NCI-H2081 (cell line): Measurements from ENCODE around the gene WDFY3.

ENCODE experiments used
- DNase-seq, 2 experiments: peaks; one replicate each; lab custom pipeline; 2025; lab: John Stamatoyannopoulos, UW

Gene WDFY3

DNA sequence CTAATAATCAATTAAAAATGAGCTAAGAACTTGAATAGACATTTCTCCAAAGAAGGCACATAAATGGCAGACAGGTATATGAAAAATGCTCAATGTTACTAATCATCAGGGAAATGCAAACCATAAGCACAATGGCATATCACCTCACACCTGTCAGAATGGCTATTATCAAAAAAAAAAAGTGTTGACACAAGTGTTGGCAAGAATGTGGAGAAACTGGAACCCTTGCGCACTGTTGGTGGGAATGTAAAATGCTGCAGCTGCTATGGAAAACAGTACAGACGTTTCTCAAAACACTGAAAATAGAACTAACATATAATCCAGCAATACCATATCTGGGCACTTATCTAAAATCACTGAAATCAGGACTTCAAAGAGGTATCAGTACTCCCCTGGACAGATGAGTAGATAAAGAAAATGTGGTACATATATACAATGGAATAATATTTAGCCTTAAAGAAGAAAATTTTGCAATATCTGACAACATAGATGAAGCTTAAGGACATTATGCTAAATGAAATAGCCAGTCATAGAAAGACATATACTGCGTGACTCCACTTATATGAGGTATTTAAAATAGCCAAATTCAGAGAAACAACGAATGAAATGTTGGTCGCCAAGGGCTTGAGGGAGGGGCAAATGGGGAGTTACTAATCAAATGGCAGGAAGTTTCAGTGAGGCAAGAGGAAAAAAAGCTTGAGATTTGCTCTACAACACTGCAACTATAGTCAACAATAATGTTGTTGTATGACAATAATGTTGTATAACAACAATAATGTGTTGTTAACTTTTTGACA lies 175.5 kb downstream of the WDFY3 start:
- peak in 1 of 2 experiments; percentile 48 for DNase-seq

DNA sequence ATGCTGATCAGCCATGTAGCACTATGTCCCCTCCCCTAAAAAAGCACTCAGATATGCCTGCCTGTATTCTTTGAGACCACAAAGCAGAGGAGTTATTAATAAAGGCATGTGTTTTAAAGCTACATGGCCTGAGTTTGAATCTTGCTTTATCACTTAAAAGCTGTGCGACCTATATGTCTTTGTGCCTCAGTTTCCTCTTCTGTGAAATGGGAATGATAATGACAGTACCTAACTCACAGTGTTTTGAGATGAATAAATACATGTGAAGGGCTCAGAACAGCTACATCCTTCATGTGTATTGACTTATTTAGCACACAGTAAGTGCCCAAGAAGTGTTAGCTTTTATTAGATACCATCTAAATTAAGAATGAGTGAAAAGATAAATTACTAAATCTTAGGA lies 180.0 kb downstream of the WDFY3 start:
- no peak for DNase-seq

DNA sequence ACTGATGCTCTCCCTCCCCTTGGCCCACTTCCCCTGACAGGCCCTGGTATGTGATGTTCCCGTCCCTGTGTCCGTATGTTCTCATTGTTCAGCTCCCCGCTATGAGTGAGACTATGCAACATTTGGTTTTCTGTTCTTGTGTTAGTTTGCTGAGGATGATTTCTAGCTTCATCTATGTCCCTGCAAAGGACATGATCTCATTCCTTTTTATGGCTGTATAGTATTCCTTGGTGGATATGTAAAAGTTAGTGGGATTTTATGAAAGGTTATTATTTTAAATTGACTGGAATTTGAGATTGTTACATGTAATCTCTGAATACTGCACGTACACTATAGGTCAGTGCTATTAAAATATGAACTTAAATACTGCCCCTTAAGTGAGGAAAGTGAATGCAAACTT lies 184.0 kb downstream of the WDFY3 start:
- no peak for DNase-seq

DNA sequence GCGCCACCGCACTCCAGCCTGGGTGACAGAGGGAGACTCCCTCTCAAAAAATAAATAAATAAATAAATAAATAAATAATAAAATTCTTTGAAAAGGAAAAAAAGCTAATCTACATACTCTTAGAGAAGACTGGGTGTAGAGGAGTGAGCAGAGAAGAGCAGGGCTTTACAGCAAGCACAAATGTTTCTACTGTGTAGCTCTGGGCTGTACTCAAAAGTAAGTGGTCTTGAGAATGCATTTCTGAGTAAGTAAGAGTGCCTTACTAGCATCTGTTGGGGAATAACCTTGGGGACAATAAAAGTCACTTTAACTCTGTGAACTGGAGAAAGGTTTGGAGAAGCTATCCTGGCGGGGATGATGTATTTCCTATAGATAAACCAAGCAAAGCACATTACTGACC lies 185.8 kb downstream of the WDFY3 start:
- no peak for DNase-seq

DNA sequence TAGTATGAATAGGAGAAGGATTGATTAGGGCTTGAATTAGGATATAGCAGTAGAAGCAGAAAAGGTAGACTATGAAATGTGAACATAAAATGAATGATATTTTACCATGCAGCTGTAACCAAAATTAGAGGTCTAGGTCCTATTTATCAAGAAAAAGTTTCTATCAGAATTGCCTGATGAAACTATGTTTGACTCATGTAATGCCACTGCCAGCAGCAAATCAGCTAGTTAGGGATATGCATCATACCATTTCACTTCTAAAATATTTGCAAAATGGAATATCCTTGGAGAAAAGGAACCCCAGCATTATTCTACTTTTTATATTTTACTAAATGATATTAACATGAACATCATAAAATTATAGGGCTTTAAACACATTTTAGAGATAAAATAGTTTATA lies 188.4 kb downstream of the WDFY3 start:
- DNase-seq: no peak

DNA sequence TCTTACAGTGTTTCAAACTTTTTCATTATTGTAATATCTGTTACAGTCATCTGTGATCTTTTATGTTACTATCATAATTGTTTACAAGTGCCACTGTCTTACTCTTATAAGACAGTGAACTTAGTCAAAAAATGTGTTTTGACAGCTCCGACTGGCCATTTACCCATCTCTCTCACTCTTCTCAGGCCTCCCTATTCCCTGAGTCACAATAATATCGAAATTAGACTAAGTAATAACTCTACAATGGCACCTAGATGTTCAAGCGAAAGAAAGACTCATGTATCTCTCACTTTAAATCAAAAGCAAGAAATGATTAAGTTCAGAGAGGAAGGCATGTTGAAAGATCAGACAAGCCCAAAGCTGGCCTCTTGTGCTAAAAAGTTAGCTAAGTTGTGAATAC lies 199.3 kb downstream of the WDFY3 start:
- DNase-seq: no peak

DNA sequence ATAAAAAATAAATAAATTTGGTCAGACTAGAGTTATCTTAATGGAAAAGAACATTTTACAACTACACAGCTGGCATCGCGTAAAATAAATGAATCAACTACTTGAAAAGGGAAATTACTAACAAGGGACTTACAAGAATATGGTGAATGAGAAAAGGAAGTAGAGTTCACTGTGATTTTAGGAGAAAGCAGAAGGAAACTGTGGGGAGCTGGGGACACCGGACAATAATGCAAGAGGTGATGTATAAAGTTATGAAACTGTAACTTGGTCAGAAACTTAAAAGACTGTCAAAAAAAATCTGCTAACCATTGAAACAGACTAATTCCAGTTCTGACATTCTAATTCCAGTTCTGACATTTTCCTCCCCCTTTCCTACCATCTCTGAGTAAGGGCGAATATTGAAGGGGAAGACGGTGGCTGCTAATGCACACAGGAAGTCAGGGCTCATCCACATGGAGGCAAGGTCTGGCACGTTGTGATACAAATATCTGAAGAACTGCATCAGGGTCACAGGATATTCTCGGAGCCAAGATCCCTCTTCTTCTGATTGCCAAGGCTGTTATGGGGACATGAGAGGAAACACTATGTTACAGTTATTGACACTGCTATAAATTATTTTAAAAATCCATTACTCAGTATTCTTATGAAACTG lies 213.0 kb downstream of the WDFY3 start:
- DNase-seq: no peak

DNA sequence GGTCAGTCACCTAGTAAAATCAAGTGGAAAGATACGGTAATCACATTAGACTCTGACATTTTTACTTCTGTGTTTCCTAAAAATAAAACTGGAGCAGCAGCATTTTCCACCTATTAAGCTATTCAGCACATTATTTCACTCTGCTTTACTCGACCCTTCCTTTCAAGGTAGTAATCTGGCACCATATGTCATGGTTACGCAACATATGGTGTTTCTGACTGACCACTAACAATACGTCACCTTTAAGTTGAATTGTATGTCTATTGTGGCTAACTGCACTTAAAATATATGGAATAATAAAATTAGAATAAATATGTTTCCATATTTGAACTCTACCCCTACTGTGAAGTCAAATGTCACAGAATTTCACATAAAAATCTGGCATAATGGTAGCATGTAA lies 214.8 kb downstream of the WDFY3 start:
- DNase-seq: no peak

DNA sequence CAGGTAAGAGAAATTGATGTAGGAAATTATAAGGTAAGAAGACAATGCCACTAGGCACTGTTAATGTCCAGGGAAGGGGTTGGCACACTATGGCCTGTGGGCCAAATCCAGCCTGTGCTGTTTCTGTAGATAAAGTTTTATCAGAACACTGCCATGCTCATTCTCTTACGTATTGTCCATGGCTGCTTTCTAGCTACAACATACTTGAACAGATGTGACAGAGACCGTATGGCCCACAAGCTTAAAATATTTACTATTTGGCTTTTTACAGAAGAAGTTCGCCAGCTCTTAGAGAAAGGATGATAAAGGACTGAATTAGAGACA lies 215.6 kb downstream of the WDFY3 start:
- DNase-seq: no peak

DNA sequence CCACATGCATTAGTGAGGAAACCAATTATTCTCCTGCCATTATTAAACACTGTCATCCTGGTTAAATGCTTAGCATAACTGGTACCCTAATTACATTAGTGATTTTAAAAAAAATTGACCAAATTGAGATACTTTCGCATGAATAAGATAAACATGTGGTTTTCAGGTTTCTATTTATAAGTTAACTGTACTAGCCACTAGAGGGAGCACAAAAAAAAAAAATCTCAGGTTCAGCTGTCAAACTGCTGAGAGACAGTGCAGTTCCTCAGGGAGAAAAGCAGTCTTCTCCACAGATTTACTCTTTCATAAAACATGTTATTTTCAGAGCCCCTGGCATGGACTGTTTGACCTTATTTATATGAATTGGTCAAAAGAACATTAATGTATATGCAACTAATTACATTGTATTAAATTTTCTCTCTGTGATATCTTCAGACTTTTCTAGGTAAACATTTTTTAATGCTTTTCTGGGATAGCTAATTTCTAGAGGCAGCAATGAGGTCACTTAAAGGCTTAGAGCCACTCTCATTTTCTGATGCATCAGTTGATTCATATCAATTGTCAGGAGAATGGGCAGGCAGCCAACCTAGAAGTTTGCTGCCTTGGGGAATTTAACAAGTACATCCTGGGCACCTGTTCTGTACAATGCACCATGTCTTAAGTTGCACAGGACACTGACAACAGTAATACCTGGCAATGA lies 216.1 kb downstream of the WDFY3 start:
- peak; percentile 0 to 36 for DNase-seq

DNA sequence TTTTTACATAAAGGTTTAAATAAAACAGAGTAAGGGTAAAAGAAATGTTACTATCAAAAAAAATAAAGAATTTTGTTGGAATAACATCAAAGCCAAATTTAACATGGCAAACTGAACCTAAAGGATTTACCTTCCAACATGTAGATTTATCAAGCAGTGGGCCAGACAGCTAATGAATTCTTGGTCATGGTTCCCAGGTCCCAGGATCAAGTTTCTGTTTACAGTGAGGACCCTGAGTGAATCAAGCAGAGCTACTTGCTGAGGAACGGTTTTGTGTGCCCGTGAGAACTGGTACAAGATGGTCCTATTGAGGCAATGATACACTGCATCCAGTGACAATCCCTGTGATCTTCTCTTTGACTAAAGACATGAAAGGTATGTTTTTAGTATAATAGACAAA lies 226.4 kb downstream of the WDFY3 start:
- DNase-seq: no peak

DNA sequence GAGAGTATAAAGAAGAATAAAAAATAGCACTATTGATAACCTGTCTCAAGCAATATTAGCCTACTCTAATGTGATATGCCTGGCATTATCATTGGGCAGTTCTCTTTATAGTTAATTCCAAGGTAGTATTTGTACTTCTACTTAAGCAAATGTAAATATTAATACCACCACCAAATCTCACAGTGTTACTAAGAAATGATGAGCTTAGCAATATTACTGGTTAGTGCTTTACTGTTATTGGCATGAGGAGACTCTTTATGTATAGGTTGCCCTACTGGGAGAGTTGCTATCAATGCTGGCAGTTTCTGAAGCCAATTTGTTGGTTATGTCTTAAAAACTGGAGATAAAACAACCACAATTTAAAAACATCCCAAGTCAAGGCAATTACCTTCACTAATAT lies 227.9 kb downstream of the WDFY3 start:
- no peak for DNase-seq

DNA sequence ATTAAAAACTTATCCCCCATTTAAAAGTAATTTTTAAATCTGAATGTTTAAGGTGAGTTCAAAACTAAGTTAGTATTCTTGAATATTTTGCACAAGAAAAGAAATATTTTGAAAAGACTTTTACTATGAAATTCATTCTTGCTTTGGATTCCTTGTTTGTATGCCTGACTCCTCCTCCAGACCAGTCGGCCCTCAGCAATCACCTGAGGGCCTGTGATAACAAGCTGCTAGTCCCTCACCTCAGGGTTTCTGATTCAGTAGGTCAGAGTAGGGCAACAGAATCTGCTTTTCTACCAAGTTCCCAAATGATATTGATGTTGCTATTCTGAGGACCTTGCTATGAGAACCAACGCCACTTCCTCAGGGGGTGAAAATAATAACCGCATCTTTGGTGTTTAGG lies 228.8 kb downstream of the WDFY3 start:
- no peak for DNase-seq

DNA sequence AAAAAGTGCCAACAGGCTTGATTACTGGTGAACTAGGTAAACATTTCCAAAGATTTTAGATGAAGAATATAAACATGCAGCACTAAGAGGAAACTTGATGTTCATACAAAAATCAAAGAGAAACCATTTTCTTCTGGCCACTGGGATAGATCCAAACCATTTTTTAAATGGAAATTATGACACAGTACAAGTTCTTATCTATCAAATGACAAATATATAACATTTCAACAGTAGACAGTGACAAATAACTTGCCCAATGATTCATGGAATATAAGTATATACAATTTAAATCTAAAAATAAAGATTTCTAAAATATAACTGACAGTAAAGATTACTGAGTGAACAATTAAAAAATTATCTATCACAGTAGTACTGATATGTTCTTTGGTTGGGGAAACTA lies 232.5 kb downstream of the WDFY3 start:
- no peak for DNase-seq

DNA sequence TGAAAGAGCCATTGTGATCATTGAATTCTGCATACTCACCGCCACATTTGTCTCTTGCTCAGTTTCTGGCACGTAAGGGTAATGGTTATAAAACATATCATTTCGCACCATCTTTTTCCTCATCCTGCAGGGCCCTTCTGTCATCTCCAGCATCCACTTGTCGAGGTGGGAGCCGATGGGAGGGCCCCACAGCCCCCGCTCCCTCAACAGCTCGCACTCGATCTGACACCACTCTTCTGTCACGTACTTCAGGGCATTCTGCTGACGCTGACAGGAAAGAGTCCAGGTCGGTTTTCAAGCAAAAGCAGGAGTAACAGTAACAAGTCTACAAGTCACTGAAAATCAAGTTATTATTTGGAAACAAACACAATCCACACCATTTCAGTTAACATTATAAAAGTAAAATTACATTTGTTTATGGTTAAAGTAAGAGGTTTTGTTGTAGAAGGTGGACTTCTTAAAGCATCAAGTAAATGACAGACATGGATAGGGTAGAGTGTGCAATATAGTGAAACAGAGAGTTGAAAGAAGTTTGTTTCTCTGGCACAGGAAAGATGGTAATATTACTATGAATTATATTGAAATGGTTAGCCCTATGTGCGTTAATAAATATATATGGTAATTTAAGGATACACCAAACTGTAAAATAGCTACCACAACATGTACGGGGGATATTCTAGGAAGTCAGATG lies 233.0 kb downstream of the WDFY3 start:
- no peak for DNase-seq

DNA sequence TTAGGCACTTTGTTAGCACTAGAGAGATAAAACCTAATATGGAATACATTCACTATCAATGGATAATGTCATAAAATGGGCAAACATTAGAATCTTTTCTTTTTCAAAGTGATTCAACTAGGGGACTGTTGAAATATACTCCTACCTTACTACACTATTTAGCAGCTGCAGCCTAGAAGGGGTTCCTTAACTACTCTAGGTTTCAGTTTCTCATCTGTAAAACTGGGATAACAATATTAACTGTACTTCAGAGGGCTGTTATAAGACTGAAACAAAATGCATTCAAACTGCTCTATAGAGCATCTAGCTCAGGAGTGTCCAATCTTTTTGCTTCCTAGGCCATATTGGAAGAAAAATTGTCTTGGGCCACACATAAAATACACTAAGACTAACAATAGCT lies 236.1 kb downstream of the WDFY3 start:
- no peak for DNase-seq

DNA sequence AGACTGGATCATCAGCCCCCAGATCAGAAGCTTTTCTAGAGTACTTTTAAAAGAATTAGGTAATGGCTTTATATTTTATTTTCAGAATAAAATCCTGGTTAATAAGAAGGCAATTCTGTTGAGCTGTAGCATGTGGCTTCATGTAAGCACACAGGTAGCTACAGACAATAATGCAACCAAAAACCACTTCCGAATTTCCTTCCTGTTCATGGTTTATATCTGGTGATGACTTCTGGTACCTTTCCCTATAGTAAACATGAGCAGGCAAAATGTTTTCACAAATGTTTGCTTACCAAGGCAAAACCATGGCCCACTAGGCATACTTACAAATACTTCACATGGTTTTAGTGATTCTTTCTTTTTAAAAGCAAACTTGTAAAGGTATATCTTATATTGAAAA lies 239.0 kb downstream of the WDFY3 start:
- DNase-seq: no peak

DNA sequence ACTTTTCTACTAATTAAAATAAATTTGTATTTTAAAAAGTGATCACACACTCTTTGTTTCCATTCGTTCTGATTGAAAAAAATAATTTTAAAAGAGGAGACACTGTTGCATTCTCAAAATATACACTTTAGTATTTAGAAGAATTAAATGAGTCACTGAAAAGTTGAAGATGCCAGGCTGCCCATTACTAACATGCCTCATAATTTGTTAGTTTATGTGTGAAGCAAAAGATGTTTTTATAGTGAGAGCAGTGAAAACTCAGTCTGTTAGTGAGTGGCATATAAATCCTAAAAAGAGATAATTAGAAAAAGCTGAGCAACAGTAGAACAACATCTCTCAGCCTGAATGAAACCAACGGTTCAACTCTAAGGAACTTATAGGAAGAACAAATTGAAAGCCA lies 240.1 kb downstream of the WDFY3 start:
- DNase-seq: no peak

DNA sequence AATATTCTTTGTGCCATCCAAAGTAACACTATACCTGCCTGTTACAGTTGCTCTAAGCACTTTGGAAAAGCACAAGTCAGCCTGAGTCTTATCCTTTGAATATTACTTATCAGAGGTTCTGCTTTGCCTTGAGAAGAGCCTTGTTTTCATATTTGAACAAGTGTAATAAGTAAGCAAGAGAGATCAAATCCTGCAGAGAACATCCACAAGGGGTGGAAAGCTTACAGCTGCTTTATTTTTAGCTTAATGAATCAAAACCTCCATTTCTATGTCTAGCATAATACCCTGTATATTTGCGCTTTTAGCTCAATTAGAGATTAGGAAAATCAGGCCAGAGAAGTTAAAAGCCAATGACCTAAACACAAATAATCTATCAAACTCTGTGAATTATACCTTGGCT lies 243.8 kb downstream of the WDFY3 start:
- DNase-seq: peak in 1 of 2 experiments; percentile 65

DNA sequence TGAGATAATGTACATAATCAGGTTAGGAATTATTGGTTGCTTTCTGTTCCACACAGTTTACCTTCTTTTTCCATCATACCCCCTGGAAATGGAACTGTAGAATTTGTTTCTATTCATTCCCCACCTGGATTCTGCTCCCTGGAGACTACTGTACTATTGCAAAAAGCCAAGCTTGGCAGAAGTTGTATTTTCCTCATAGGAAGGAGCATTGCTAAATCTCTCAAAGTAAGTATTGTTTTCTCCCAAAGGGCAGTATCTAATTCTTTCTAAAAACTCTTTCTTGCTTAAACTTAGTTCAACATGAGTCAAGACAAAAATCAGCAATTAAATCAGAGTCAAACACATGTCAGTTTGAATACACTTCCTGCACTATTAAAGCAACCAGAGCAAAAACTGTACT lies 247.4 kb downstream of the WDFY3 start:
- DNase-seq: no peak

DNA sequence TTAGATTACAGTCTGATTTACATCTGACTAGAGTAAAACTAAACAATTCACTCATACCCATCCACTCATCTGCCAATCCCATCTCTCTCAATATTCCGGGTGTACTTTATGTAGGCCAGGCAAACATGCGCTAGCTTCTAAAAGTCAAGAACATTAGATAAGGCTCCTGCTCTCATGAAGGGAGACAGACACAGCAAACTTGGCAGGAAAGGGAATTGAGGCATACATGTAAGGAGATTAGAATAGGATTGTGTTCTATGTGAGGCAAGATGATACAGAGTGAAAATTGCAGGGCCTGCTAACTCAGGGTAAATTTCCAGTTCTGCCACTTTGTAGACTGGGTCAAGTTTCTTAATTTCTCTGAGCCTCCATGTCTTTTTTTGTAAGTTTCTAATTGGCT lies 247.8 kb downstream of the WDFY3 start:
- no peak for DNase-seq

DNA sequence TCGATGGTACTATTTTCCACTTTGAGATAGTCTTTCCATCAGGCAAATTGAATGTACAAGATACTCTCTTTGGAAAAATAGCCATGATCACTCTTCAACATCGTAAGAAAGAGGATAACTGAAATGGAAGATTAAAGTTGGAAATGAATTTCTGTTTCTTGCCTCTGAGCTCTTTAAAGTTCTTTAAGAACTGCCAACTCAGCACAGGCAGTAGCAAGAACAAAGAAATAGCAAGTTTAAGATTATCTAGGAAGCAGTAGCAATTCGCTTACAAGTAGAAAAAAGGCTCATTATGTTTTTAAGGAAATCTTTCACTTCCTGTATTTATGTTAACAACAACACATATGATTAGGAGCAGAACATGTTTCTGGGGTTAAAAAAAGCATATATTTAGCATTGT lies 255.9 kb downstream of the WDFY3 start:
- no peak for DNase-seq
